ENCODE results near the gene AQP12B.
A peak's percentile ranks its signal among the peaks of the same experiment; 100 is the strongest.
"Not testable (repeated sequence)": the region's sequence is repeated elsewhere in the genome, so short reads cannot be mapped to it uniquely, and the experiment has no call there.

AQP12B gene

DNA sequence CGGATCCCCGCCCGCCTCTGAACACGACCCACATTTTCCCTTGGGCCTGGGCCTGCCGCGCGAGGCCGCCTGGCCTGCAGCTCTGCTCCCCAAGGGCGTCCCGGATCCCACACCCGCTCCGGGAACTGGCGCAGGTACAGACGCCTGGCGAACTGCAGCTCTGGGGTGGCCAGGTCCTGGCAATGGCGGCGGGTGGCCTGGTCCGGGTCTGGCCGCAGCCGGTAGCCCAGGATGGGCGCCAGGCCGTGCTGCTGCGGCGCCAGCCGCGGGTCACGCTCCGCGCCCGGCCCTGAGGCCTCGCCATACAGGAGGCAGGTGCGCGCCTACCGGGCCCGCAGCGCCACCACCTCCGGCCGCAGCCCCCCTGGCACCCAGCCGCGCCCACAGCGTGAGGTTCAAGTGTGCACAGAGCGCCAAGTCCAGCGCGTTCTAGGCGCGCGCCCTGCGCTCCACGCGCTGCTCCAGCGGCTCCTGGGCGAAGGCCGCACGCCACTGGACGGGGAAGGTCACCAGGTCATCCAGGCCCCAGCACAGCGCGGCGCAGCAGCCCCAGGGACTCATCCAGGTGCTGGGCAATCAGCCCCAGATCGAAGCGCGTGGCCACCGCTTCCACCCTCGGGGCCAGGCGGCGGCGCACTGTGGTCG is 18.5 kb upstream of the AQP12B start:
- no peak for DNase-seq

DNA sequence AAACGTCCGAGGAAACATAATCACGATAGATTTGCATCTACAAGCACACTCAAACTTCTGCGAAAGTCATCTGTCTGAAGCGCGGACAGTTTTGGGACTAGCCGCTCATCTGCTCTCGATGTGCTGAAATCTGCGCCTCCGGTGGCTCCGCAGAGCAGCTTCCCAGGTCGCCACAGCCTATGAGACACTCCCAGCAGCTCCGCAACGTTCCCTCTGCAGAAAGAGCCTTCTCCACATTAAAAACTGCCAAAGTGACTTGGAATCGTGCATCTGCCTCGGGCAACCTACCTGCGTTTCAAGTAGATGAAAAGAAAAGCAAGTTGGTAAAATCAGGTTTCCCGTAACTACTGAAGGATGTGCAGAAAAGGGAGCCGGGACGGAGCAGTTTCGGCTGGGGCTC is 17.9 kb upstream of the AQP12B start:
- not testable (repeated sequence) for DNase-seq

DNA sequence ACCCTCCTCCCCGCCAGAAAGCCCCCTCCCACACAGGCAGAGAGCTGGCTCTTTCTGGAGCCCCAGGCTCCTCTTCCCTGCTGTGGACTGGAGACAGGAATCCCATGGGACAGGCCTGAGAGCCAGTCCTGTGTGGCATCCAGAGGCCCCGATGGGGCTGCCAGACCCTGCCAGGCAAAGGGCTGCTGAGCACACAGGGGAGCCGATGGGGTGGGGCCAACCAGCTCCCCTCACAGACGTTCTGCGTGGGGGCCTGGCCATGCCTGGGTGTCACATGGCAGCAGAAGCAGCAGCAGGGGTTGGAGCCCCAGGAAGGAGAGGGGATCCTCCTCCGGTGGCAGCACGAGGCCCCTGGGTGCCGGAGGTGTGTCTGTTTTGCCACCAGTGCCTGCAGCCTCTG is 17.1 kb upstream of the AQP12B start:
- DNase-seq: not testable (repeated sequence)

DNA sequence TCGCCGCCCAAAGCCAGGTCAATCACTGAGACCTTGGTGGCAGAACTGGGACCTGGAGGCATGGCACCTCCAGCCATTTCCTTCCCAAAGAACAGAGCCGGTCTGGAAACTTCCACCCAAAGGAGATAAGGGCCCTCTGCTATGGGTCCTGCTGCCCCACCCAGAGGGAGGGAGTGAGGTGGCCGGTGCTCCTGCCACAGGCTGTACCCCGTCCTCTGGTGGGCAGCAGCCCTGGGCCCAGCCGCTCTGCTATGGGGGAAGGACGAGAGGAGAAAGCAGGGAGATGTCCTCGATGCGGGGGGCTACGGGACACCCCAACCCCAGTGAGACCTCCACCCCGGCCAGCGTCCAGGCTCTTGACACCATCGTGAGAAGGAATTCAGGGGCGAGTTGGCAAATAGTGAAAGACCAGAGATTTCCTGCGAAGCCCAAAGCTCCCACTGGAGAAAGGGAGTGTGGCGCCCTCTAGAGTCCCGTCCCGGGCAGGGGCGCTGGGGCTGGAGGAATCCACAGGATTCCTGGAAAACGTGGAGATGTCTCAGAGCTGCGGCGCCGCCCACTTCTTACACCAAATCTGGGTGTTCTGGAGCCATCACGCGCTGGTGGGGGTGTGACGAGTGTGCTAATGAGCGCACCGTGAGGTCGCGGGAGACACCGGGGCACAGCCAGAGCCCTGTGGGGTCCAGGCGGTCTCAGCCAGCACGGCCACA is 16.3 kb upstream of the AQP12B start:
- DNase-seq: not testable (repeated sequence)

DNA sequence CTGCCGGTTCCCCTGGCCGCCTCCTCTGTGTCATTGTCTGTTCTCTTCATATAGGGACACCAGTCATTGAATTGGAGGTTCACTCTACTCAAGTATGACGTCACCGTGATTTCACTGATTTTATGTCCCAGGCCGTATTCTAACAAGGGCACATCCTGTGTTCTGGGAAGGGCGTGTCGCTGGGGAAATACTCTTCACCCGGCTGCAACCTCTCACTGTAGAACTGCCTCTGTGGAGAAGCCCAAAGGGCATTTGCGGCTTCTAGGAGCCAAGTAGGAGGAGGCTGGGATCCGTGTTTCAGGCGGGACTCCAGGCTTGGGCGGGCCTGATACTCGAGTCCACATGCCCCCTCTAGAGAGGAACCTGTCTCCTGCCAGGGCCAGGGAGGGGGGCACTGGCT is 13.8 kb upstream of the AQP12B start:
- DNase-seq: not testable (repeated sequence)

DNA sequence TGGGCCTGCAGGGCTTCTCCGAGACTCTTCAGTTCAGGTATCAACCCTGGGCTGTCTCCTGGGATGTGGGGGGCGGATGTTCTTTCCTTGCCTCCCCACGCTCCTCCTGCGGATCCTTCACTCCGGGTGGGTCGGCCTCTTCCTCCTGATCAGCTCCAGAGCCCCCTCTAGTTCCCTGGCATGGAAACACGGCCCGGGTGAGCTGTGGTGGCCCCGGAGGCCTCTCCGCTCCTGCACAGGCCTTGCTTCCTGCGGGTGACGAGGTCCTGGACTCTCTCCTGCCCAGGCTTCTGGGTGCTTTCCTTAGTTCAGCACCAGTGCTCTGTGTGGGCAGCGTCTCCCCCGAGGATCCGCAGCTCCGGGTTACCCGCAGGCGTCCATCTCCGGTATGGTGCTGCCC is 12.9 kb upstream of the AQP12B start:
- DNase-seq: not testable (repeated sequence)

DNA sequence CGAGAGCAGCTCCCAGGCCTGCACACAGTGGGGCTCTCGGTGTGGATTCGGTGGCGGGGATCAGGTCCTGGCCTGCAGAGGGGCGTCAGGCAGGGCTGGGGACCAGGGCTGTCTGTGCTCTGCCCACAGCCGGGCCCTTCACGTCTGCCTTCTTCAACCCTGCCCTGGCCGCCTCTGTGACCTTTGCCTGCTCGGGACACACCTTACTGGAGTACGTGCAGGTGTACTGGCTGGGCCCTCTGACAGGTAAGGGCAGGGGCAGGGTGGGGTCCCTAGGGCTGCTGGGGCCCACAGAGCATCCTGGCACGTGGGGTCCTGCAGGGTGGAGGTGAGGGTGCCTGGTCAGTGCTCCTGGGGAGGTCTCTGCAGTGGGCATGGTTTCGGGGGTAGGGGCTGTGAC is 11.6 kb upstream of the AQP12B start:
- DNase-seq: not testable (repeated sequence)

DNA sequence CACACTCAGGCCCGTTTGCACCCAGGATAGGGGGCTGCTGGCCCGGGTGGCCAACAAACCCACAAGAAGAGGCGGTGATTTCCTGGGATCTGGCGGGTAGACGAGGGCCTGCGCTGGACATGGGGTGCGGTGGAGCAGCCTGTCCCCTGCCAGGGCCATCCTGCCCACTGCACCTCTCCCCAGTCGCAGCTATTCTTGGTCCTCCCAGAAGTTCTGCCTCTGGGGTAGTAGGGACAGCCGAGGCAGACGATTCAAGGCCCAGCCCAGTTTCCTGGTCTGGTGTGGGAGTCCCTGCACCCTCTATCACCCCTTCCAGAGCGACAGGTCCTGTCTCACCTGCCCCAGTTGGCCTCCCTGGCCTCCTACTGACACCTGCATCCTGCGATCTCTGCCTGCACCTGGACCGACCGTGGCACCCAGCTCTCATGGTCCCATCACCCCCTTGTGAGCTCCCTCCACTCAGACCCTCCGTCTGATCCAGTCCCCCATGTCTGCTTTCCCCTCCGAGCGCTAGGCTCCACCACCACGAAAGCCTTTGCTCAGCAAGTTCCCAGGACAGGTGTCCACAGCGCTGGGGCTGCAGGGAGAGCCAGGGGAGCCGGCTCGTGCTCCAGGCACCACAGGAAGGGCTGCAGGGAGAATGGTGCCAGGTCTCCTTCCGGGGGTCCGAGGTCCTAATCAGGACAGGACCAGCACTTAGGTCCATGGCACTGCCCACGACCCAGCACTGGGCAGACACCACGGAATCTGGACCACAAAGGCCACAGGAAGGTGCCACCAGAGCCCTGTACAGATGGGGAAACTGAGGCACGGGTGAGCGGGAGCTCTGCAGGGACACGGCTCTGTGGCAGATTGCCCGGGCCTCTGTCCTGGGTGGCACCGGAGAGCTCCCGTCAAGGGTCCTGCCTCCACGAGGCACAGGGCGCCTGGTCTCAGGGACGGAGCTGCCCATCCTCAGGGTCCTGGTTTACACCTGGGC is 10.2 kb upstream of the AQP12B start:
- DNase-seq: not testable (repeated sequence)

DNA sequence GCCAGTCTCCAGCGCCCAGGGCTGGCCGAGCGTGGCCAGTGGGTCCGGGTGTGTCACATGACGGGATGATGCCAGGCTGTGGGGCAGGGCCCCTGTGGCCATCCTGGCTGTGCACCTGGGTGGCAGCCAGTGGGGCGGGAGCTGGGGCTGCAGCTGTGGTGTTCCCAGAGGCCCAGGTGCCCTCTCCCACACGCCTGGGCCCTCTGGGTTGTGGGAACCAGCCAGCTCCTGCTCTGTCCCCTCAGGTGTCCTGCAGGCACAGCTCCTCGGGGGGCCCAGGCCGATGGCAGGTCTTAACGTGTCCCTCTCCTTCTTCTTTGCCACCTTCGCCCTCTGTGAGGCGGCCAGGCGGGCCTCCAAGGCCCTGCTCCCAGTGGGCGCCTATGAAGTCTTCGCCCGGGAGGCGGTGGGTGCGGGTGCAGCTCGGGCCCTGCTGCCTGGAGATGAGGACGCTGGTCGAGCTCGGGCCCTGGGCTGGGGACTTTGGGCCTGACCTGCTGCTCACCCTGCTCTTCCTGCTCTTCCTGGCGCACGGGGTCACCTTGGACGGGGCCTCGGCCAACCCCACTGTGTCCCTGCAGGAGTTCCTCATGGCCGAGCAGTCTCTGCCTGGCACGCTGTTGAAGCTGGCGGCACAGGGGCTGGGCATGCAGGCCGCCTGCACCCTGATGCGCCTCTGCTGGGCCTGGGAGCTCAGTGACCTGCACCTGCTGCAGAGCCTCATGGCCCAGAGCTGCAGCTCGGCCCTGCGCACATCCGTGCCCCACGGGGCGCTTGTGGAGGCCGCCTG is 9.1 kb upstream of the AQP12B start, which contains the start of gene AQP12A:
Gene AQP12A, plus strand, starts transcription at position 236 of the 790 bp plus-strand sequence. Its CDS starts 48 bp downstream, at position 284.
- DNase-seq: not testable (repeated sequence)

DNA sequence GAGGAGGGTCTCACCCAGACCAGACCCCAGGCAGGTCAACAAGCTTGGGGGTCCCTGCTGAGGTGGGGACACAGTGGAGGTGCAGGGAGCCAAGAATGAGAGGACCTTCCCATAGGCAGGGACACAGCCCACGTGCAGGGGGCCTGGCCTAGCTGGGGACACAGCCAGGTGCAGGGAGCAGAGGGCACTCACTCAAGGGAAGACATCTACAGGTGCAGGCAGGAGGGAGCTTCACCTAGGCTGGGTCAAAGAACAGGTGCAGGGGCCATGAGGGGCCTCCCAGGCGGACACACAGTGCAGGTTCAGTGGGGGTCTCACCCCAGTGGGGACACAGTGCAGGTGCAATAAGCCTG is 8.4 kb upstream of the AQP12B start:
- DNase-seq: not testable (repeated sequence)

DNA sequence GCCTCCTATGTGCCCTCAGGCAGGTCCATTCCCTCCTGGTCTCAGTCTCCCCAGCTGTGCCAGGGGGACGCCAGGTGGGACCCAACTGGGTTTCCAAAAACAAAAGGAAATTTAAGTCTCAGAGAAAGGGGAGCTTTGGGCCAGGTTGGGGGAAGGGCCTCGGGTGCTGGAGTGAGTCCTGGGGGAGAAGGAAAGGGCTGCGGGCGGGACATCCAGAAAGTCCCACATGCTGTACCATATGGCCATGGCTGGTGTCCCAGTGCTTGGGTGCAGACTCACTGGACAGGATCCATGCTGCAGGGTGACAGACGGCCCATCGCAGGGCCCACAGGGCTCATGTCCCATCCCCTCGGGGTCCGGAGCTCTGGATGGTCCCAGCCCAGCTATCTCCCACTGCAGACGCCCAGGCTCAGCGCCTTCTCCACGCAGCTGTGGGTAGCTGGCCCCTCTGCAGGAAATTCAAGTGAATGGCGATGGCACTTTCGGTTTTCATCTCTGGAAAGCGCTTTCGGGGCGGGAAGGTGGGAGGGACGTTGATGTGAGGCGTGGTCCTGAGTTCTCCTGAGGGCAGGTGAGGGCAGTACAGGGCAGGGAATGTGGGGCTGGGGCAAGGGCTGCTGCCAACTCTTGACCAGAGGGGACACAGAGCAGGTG is 7.9 kb upstream of the AQP12B start:
- DNase-seq: not testable (repeated sequence)

DNA sequence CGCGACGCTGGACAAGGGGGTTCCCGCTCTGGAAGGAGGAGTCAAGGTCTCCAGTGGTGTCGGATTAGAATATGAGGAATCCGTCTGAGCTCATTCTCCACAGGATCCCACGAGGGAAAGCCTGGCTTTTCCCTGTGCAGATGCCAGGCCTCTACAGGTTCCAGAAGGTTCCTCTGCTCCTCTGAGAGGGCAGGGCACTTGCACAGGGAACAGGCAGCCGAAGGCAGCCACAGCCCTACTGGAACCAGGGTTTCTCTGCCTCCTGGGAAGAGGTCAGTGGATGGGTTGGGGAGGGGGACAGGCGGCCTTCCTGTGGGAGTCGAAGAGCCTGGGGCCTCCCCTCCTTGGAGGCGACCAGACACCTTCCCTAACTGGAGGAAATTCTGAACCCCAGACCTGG is 7.3 kb upstream of the AQP12B start:
- DNase-seq: no peak

DNA sequence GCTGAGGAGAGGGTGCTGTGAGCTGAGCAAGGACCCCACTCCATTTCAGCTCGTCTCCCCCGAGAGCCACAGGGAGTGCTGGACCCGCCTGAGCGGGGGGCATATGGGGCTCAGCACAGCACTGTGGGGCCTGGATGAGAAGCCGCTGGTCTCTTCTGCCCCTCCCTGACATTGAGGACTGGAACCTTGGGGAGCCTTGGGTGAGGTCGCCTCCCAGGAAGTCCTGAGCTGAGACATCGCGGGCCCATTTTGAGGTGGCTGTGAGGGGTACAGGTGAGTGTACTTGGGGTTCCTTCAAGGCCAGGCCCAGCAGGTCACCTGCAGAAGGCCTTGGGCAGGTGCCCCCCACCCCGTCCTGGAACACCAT is 5.9 kb upstream of the AQP12B start:
- no peak for DNase-seq

DNA sequence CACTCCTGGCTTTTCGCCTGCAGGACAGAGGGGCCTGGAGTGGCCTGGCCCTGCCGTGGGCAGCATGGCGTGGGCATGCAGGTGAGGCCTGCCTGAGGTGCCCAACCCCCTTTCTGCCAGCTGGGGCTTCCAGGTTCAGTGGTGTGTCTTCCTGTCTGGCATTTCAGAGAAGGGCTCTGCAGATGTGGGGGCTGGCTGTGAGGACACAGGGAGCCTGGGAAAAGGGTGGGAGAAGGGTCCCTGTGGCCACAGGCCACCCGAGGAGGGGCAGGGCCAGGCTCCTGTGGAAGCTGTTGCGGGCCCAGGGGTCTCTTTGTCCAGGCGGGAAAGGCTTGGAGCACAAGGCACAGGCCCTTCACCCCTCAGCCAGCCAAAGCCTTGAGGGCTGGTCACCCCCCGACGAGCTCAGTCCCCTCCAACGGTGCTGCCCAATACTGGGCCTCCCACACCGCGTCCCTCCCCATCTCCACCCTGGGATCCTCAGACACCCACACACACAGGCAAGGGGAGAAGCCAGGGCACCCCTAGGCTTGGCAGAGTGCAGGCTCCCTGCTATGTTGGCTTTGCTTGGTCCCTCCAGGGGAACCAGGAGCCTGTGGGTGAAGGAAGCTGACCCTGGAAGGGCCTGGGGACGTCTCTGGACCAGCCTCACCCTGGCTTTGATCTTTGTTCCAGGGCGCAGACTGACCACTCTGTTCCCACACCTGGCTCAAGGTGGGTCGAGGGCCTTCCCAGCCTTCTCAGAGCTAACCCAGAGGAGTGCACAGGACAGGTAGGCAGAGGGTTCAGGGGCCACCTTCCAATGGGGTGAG is 5.3 kb upstream of the AQP12B start:
- no peak for DNase-seq

DNA sequence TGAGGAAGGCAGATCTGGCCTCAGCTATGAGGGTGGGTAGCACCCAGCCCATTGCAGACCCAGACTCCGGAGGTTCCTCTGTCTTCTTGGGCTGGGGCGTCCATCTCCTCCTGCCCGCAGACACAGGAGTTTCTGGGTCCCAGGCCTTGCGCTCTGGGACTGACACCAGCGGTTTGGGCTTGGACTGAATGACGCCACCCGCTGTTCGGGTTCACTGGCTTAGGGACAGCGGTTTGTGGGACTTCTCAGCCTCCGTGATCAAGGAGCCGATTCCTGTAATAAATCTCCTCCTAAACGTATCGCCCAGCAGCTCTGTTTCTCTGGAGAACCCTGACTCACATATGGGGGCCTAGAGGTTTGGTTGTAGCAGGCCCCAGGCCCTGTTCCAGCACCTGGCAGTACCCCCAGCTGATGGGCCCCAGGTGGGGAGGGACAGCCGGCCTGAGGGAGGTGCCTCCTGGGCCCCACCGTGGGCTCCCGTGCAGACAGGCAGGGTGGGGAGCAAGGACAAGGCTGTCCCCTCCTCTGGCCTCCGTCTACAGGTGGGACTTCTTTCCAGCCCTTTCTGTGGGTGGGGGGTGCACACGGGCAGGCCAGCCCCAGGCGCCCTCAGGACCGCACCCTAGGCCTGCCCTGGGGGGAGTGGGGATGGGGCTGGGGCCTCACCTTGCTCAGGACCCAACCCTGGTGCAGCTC is 4.5 kb upstream of the AQP12B start:
- no peak for DNase-seq

DNA sequence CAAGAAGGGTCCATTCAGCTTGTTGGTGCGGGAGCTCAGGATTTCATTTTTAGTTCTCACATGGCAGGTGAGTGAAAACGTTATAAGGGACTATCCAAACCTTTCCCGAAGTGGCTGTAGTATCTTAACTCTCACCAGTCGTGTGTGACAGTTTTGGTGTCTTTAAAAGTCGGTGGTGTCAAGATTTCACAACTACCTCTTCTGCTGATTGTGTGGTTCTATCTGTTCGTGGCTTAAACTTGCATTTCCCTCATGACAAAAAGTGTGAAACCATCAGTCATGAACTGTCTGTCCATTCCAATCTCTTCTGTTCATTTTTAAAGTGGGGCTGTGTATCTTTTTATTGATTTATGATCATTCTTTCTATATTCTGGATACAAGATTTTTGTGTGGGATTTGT is 3.8 kb upstream of the AQP12B start:
- DNase-seq: no peak

DNA sequence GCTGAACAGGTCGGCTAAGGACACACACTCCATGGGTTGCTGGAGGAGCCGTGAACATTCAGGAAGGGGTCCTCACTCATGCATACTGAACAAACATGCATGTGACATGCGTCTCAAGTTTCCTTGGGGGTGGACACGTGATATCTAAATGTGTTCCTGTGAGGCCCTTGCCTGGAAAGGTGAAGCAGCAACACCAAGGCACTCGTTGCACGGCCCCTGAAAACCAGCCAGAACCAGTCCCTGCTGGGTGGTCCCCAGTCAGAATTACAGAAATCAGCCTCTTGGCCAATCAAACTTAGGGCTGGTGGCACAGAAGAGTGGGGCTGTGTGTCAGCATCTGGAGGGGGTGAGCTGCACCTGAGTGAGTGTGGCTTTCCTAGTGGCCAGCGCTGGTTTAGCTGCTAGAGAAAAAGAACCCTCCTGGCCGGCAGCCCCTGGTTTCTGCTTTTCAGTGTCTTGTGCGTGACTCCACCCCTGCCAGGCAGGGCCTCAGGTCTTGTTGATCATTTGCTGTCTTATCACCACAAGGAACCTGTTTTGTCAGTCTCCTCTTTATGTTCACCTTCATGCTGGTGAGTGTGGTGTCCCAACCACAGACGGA is 3.2 kb upstream of the AQP12B start:
- peak in 2 of 3 experiments; percentile 17 to 67 for DNase-seq

DNA sequence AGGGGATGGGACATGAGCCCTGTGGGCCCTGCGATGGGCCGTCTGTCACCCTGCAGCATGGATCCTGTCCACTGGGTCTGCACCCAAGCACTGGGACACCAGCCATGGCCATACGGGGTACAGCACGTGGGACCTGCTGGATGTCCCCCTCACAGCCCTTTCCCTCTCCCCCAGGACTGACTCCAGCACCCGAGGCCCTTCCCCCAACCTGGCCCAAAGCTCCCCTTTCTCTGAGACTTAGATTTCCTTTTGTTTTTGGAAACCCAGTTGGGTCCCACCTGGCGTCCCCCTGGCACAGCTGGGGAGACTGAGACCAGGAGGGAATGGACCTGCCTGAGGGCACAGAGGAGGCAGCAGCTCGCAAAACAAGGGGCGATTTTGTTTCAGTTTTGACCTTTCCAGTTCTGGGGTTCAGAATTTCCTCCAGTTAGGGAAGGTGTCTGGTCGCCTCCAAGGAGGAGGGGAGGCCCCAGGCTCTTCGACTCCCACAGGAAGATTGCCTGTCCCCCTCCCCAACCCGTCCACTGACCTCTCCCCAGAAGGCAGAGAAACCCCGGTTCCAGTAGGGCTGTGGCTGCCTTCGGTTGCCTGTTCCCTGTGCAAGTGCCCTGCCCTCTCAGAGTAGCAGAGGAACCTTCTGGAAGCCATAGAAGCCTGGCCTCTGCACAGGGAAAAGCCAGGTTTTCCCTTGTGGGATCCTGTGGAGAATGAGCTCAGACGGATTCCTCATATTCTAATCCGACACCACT is 1.5 kb upstream of the AQP12B start:
- DNase-seq: not testable (repeated sequence)

DNA sequence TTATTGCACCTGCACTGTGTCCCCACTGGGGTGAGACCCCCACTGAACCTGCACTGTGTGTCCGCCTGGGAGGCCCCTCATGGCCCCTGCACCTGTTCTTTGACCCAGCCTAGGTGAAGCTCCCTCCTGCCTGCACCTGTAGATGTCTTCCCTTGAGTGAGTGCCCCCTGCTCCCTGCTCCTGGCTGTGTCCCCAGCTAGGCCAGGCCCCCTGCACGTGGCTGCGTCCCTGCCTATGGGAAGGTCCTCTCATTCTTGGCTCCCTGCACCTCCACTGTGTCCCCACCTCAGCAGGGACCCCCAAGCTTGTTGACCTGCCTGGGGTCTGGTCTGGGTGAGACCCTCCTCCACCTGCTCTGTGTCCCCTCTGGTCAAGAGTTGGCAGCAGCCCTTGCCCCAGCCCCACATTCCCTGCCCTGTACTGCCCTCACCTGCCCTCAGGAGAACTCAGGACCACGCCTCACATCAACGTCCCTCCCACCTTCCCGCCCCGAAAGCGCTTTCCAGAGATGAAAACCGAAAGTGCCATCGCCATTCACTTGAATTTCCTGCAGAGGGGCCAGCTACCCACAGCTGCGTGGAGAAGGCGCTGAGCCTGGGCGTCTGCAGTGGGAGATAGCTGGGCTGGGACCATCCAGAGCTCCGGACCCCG is 769 bp upstream of the AQP12B start:
- DNase-seq: not testable (repeated sequence)
